DND-41 (cell line): ENCODE measurements around the gene GP1BA.
A peak's percentile ranks its signal among the peaks of the same experiment; 100 is the strongest.

Experiments
- ATAC-seq: fragments of 200-7000 bp; cut with Tn5 transposase; 3 replicates; pipeline ENCODE4 v1.9.1; 2021; ENCODE audit warnings: low read depth; ENCODE audit not compliant: insufficient read depth
- DNase-seq: peaks from one replicate; pipeline ENCODE4 v3.0.0-alpha.2; 2020
- H2AFZ ChIP-seq: 2 replicates; pipeline ENCODE4 v1.6.0; 2012; ENCODE audit warnings: low read depth, low read length
- H3K27ac ChIP-seq: 2 replicates; pipeline ENCODE4 v1.5.1; 2012; ENCODE audit warnings: low read length, inconsistent platforms
- H3K27me3 ChIP-seq: fragments of 200-600 bp; sonication (generic); 2 replicates; pipeline ENCODE4 v1.6.0; 2012; ENCODE audit warnings: low read length, mild to moderate bottlenecking, inconsistent platforms; ENCODE audit not compliant: insufficient read depth, poor library complexity
- H3K36me3 ChIP-seq: 2 replicates; pipeline ENCODE4 v1.5.1; 2012; ENCODE audit warnings: low read length, inconsistent platforms; ENCODE audit not compliant: insufficient read depth
- H3K4me1 ChIP-seq: 2 replicates; pipeline ENCODE4 v1.5.1; 2012; ENCODE audit warnings: mild to moderate bottlenecking, low read length; ENCODE audit not compliant: insufficient read depth
- H3K4me2 ChIP-seq: 2 replicates; pipeline ENCODE4 v1.6.0; 2012; ENCODE audit warnings: mild to moderate bottlenecking, moderate library complexity, low read length, inconsistent platforms; ENCODE audit not compliant: insufficient read depth
- H3K4me3 ChIP-seq, 2 experiments: fragments of 200-600 bp in 1 of 2; shearing (Covaris generic) in 1 of 2; 2 replicates each; pipeline ENCODE4 v1.5.1; 2012 to 2016; ENCODE audit warnings: inconsistent platforms in 2 of 2, low read length in 2 of 2, mild to moderate bottlenecking in 2 of 2, low read depth in 1 of 2, moderate library complexity in 1 of 2
- H3K79me2 ChIP-seq: 2 replicates; pipeline ENCODE4 v1.6.0; 2012; ENCODE audit warnings: low read length, inconsistent platforms; ENCODE audit not compliant: insufficient read depth
- H3K9ac ChIP-seq: 2 replicates; pipeline ENCODE4 v1.6.0; 2012; ENCODE audit warnings: low read depth, mild to moderate bottlenecking, inconsistent platforms, low read length, moderate library complexity
- H3K9me3 ChIP-seq: 2 replicates; pipeline ENCODE4 v1.5.1; 2012; ENCODE audit warnings: low read length, moderate library complexity, mild to moderate bottlenecking, inconsistent platforms; ENCODE audit not compliant: insufficient read depth, severe bottlenecking
- H4K20me1 ChIP-seq: 2 replicates; pipeline ENCODE4 v1.6.0; 2012; ENCODE audit warnings: low read length; ENCODE audit not compliant: insufficient read depth
- EZH2 ChIP-seq: IDR thresholded peaks from 3 replicates; pipeline ENCODE4 v1.6.1; 2012; ENCODE audit warnings: borderline replicate concordance, low read depth, mild to moderate bottlenecking, moderate library complexity, low read length, inconsistent platforms; ENCODE audit not compliant: severe bottlenecking
- TF ChIP-seq, protein P1 (sequence below): IDR thresholded peaks from 2 replicates; pipeline ENCODE4 v1.5.1; 2012; ENCODE audit warnings: borderline replicate concordance, low read length, moderate library complexity, mild to moderate bottlenecking; ENCODE audit not compliant: poor library complexity, severe bottlenecking; ENCODE audit errors: extremely low read depth

GP1BA gene

DNA sequence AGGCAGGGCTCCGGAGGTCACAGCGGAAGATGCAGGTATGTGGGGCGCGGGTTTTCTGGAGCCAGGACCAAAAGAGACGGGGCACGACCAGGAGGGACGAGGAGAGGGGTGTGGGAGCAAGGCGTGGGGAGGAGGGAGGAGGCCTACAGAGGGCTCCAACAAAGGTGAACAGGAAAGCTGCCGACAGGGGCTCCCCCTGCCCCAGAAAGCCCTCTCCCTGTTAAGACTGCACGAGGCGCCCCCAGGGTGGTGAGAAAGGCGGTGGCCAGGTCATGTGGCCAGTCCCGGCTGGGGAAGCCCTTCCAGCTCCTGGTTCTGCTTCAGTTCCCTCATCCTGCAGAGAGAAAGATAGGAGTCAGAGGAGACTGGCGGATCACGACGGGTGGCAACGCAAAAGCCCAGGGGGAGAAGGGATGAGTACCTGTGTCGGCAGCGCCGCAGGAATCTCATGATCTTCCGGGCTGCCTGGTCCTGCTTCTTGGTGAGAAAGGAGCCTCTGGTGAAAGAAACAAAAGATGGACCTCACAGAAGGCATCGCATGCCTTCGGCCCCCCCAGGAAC, 36.5 kb downstream of the GP1BA start:
- DNase-seq: no peak
- ATAC-seq: no peak

DNA sequence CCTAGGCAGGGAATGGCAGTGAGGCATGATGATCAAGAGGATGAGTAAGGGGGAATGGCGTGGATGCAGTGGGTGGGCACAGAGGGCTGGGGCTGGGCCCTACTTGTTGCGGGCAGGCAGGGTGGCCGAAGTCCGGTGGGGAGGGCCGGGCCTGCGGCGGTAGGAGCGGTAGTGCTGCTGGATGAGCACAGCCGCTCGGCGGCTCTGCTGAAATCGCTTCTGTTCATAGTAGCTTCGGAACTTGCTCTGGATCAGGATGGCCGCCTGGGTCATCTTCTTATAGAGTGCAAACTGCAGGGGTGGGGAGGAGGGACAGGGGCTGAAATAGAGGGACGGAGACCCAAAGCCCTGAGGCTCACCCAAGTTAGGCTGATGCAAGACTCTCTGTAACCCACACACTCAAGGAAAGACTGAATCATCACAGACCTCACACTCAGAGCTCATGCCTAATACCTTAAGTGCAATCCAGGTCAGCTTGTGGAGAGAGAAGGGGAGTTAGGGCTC, 37.0 kb downstream of the GP1BA start:
- Histone ChIP-seq H3K4me1 (peaks cover 32% of the 10 kb centered on the region), H3K27ac (peak overlapping the region; percentile 92), H3K4me2 (peak overlapping the region; percentile 99), H3K9ac (peak overlapping the region; percentile 87), H3K36me3 (peaks cover 53% of the 10 kb centered on the region), H3K9me3 (no peaks in the 10 kb centered on the region), H2AFZ (no peak overlapping the region), H3K4me3 (peak overlapping the region in 1 of 2 experiments; percentile 87; a peak in 3 of 4 replicates), H3K27me3 (no peaks in the 10 kb centered on the region), H3K79me2 (peaks cover 35% of the 10 kb centered on the region), H4K20me1 (peaks cover 4% of the 10 kb centered on the region)
- ATAC-seq (no peak), DNase-seq (no peak)
- TF ChIP-seq, protein P1, sequence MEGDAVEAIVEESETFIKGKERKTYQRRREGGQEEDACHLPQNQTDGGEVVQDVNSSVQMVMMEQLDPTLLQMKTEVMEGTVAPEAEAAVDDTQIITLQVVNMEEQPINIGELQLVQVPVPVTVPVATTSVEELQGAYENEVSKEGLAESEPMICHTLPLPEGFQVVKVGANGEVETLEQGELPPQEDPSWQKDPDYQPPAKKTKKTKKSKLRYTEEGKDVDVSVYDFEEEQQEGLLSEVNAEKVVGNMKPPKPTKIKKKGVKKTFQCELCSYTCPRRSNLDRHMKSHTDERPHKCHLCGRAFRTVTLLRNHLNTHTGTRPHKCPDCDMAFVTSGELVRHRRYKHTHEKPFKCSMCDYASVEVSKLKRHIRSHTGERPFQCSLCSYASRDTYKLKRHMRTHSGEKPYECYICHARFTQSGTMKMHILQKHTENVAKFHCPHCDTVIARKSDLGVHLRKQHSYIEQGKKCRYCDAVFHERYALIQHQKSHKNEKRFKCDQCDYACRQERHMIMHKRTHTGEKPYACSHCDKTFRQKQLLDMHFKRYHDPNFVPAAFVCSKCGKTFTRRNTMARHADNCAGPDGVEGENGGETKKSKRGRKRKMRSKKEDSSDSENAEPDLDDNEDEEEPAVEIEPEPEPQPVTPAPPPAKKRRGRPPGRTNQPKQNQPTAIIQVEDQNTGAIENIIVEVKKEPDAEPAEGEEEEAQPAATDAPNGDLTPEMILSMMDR: no peak
- TF ChIP-seq EZH2: no peak

More for the DNA sequence above, 36.5 kb downstream of the GP1BA start:
- Histone ChIP-seq H3K9me3 (no peaks in the 10 kb centered on the region), H4K20me1 (peaks cover 4% of the 10 kb centered on the region), H3K4me3 (peak overlapping the region; percentile 29 to 87), H3K27ac (peak overlapping the region; percentile 92), H3K9ac (peak overlapping the region; percentile 87), H3K4me2 (peak overlapping the region; percentile 99), H2AFZ (peak overlapping the region; percentile 83), H3K27me3 (no peaks in the 10 kb centered on the region), H3K36me3 (peaks cover 47% of the 10 kb centered on the region), H3K79me2 (peaks cover 39% of the 10 kb centered on the region), H3K4me1 (peaks cover 32% of the 10 kb centered on the region)
- TF ChIP-seq, protein P1: no peak
- TF ChIP-seq EZH2: no peak

- no peaks in the 10 kb centered on the region for H3K9me3 ChIP-seq
- DNase-seq: no peak
- H3K4me2 ChIP-seq: peak overlapping the region; percentile 99
- H3K4me3 ChIP-seq: no peak overlapping the region
- no peaks in the 10 kb centered on the region for H3K27me3 ChIP-seq
- peak overlapping the region; percentile 87; the same call in 1 of the 2 replicates for H3K9ac ChIP-seq
- H3K4me1 ChIP-seq: peaks cover 32% of the 10 kb centered on the region
- ATAC-seq: no peak
- no peak overlapping the region for H2AFZ ChIP-seq
- H3K27ac ChIP-seq: peak overlapping the region; percentile 53; the same call in 1 of the 2 replicates
- peaks cover 58% of the 10 kb centered on the region for H3K36me3 ChIP-seq
- H3K79me2 ChIP-seq: peaks cover 35% of the 10 kb centered on the region
- TF ChIP-seq, protein P1: no peak
- TF ChIP-seq EZH2: no peak
- H4K20me1 ChIP-seq: peaks cover 4% of the 10 kb centered on the region
Measured at GRCh38 chr17:4969551-4970173, 37.6 kb downstream of the GP1BA start.
